Ovary (tissue), 3 donors: Measurements from ENCODE around the gene GRK6.

Experiments used
- EP300 ChIP-seq: sonication (generic); formaldehyde crosslinking; IDR thresholded peaks from one replicate; pipeline ENCODE4 v1.6.1; 2017; ENCODE audit warnings: antibody characterized with exemption
- POLR2A ChIP-seq: fragments of 450-650 bp; IDR thresholded peaks from one replicate; pipeline ENCODE4 v1.6.1; 2017; ENCODE audit warnings: antibody characterized with exemption, mild to moderate bottlenecking, moderate library complexity
- TF ChIP-seq, protein P1 (sequence below), 3 donors: fragments of 450-650 bp in 2 of 3; fragments of 200-600 bp in 1 of 3; IDR thresholded peaks; one replicate each; pipeline versions ENCODE4 v1.5.1 to v1.8.0; 2016 to 2022; ENCODE audit warnings: antibody characterized with exemption in 3 of 3, mild to moderate bottlenecking in 1 of 3
- donor health status: DM: no; HTN: no; CAD: no.

DNA sequence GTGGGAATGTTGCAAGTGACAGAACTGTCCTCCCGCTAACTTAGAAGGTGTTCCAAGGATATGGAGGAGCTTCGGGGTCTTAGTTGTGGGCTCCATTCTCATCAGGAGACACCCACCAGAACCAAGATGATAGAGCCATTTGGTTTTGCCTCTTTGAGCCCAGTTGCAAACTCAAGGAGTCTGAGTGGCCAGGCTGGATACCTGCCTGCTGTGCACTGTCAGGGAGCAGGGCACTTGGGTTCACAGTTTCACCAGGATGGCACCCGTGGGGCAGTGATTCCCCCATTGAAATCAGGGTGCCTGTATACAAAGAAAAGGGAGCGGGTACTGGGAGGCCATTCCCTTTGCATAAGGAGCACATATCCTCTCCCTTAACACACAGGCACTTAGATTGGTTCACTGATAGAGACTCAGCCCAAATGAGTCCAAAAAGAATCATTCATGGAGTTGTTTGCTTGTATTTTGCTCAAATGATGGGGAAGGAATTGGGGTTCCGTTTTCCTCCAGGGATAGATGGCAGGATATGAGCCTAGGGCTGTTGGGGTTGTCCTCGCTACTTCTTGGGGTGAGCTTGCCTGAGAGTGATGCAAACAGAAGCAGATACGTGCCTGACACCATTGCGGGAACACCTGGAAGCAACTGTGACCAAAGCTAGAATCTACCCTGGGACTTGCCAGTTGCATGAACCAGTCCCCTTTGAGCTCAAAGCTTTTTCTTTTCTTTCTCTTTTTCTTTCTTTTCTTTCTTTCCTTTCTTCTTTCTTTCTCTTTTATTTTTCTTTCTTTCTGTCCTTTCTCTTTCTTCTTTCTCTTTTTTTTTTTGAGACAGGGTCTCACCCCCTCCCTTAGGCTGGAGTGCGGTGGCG lies 18.8 kb downstream of the GRK6 start:
- TF ChIP-seq, protein P1, sequence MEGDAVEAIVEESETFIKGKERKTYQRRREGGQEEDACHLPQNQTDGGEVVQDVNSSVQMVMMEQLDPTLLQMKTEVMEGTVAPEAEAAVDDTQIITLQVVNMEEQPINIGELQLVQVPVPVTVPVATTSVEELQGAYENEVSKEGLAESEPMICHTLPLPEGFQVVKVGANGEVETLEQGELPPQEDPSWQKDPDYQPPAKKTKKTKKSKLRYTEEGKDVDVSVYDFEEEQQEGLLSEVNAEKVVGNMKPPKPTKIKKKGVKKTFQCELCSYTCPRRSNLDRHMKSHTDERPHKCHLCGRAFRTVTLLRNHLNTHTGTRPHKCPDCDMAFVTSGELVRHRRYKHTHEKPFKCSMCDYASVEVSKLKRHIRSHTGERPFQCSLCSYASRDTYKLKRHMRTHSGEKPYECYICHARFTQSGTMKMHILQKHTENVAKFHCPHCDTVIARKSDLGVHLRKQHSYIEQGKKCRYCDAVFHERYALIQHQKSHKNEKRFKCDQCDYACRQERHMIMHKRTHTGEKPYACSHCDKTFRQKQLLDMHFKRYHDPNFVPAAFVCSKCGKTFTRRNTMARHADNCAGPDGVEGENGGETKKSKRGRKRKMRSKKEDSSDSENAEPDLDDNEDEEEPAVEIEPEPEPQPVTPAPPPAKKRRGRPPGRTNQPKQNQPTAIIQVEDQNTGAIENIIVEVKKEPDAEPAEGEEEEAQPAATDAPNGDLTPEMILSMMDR (IDR thresholded peaks at IDR 0.05) = no peak
- TF ChIP-seq POLR2A (no peak), EP300 (no peak)
